Measurements from ENCODE around the gene UCP2.
A peak's percentile ranks its signal among the peaks of the same experiment; 100 is the strongest.
"Not testable (repeated sequence)": the region's sequence is repeated elsewhere in the genome, so short reads cannot be mapped to it uniquely, and the experiment has no call there.

Gene UCP2

DNA sequence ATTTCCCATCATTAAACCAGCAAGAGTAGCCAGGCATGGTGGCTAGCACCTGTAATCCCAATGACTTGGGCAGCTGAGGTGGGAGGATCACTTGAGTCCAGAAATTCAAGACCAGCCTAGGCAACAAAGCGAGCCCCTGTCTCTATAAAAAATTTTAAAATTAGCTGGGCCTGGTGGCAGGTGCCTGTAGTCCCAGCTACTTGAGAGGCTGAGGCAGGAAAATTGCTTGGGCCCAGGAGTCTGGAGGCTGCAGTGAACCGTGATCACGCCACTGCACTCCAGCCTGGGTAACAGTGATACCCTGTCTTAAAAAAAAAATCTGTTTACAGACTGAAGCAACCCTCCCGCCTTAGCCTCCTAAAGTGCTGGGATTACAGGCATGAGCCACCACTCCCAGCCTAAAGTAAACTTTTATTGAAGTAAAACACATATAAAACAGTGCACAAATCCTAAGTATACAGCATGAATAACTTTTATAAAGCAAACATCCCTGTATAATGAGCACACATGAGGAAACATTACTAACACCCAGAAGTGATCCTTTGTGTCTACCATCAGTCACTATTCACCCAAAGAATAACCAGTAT is 13.6 kb upstream of the UCP2 start:
- DNase-seq (ENCODE audit: low read depth in 3 of 3, low spot score in 1 of 3) = no peak

- DNase-seq (ENCODE audit: low read depth in 3 of 3, low spot score in 1 of 3) = no peak
Measured at GRCh38 chr11:73995731-73996130, 13.1 kb upstream of the UCP2 start.

DNA sequence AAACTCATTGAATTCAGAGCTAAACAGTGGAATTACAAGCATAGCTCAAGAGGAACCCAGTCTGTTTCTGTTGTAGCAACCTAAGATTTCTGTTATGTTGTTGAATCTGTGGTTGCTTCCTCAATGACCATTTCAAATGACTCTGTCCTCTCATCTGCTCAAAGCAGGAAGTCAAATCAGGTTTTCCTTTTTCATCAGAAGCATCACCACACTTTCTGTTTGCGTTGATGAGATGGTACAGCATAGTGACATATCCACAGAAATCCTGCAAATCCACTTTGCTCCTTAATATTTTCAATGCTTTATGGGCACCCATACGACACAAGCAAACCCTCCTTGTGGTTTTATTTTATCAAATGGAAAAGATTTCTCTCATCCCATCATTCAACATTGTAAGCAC is 12.6 kb upstream of the UCP2 start:
- DNase-seq (ENCODE audit: low read depth in 3 of 3, low spot score in 1 of 3) = no peak

DNA sequence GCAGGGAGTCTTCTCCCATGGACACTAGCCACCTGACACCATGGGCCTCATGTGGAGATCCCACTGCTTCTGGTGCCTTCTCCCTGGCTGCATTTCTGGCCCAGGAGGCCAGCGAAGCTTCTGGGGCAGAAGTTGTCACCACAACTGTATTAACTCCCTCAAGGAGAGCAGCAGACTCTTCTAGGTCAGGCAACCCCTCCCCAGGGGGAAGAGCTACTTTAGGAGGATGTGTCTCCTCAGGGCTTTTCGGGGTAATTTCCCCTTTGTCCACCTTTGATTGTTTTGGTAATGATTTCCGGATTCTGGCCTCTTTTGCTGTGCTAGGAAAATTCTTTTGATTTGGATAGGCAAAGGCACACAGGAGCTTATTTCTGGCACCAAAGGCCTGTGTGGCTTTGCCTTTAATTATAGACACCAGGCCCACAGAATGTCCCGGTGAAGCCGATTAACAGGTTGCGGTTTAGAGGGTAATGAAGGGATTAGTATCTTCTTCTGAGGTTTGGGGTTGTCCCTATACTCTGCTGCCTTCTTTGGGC is 8.9 kb upstream of the UCP2 start:
- no peak for DNase-seq (ENCODE audit: low read depth in 3 of 3, low spot score in 1 of 3)

DNA sequence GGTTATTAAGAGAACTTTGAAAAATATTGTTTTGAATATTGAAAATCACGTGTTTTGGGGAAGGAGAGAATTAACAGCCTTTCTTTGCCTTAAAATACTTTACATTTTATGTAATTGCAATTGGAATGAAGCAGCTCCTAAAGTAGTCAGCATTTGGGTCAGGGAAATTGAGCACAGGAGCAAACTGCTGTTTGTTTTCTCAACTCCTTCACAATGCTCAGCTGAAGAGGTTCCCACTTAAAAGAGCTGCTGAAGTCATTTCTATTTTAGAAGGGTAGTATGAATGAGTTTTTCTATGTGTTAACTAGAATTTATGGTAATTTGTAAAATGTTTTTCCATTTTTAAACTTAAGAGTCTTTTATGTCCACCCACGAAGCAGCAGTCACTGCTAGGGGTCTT is 8.1 kb upstream of the UCP2 start:
- DNase-seq (ENCODE audit: low read depth in 3 of 3, low spot score in 1 of 3) = no peak

DNA sequence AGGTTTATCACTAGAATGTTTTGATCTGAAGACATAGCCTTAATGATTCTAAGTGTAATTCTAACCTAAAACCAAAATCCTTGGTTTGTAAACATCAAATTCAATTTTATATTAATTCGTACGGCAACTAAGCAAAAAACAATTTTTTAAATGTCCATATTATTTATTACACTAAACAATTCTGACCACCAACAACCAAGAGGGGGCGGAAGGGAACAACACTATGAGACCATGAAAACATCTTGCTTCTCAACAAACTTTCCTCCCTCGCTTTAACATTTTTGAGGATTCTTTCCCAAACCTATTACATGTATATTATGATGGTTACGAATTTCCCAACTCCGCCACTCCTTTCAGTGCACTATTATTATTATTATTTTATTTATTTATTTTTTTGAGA is 6.5 kb upstream of the UCP2 start:
- DNase-seq (ENCODE audit: low read depth in 3 of 3, low spot score in 1 of 3) = no peak

- DNase-seq (ENCODE audit: low read depth in 3 of 3, low spot score in 1 of 3) = no peak
Measured at GRCh38 chr11:73988227-73988626, 5.6 kb upstream of the UCP2 start.

DNA sequence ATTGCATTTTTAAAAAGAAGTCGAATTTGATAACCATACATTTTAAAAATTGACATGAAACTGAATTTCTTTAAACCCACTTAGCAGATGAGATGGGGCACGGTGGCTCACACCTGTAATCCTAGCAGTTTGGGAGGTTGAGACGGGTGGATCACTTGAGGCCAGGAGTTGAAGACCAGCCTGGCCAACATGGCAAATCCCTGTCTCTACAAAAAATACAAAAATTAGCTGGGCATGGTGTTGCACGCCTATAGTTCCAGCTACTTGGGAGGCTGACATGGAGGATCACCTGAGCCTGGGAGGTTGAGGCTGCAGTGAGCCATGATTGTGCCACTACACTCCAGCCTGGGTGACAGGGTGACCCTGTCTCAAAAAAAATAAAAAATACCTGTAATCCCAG is 3.0 kb upstream of the UCP2 start:
- not testable (repeated sequence) for DNase-seq (ENCODE audit: low read depth in 3 of 3, low spot score in 1 of 3)

DNA sequence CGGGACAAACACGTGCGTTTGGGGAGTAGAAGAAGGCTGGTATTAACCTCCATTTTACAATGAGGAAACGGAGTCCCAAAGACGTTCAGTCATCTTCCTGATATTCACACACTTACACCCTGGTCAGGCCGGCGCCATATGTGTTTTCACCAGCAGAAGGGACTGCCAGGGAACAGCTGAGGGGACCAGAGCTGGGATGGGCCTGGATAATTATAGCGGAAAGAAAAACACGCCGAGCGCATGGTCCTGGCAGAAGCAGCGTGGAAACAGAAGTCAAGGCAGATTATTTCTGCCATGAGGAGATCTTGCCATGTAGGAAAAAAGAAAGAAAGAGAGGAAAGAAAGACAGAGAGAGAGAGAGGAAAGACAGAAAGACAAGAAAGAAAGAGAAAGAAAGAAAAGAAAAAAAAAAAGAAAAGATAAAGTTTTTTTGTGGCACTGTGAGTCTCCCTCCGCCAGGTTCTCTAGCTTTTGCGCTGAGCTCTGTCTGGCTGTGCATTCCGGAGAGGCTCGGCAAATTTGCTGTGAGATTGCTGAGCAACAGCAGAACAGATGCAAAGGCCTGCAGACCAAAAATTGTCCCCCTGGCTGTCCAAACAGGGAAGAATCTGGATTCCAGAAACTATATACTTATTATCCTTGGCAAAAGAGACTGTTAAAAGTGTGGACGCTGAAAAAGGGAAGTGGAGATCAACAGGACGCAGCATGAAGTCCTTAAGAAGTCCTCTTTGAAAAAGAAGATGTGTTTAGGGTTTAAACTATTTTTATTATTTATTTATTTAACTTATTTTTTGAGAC is 1.3 kb upstream of the UCP2 start:
- no peak for DNase-seq (ENCODE audit: low read depth in 3 of 3, low spot score in 1 of 3)

GRCh38 chr11:73982990-73983740 is 522 bp upstream of the UCP2 start:
- DNase-seq (ENCODE audit: low read depth in 3 of 3, low spot score in 1 of 3) = peak; percentile 76 to 80 (median 80)

DNA sequence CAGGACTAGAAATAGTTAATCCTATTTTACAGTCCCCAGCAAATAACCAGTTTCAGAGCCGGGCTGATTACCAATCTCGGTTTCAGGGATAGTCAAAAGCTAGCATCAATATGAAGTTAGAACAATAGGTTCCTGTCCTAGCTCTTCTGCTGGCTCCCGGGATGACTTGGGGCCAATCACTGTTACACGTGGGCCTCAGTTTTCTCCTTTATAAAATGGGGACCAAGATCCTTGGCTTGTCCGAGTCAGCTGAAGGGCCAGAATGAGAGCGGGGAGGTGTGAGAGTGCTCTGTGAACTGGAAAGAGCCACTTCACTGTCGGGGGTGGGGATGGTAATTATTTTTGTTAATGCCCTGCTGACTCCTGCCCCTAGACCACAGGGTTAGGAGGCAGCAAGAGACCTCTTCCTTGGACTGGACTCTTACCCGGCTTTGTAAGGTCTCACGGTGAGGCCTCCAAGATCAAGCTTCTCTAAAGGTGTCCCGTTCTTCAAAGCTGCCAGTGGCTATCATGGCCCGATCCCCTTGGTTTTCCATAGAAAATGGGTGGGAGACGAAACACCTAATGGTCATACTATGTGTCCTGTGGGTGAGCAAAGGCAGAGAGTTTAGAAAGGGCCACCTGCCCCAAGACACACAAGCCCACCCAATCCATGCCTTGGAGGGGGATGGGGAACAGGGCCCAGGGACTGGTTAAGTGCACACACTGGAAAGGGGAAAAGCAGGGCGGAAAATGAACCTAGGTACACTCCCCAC is 1.4 kb downstream of the UCP2 start:
- no peak for DNase-seq (ENCODE audit: low read depth in 3 of 3, low spot score in 1 of 3)

DNA sequence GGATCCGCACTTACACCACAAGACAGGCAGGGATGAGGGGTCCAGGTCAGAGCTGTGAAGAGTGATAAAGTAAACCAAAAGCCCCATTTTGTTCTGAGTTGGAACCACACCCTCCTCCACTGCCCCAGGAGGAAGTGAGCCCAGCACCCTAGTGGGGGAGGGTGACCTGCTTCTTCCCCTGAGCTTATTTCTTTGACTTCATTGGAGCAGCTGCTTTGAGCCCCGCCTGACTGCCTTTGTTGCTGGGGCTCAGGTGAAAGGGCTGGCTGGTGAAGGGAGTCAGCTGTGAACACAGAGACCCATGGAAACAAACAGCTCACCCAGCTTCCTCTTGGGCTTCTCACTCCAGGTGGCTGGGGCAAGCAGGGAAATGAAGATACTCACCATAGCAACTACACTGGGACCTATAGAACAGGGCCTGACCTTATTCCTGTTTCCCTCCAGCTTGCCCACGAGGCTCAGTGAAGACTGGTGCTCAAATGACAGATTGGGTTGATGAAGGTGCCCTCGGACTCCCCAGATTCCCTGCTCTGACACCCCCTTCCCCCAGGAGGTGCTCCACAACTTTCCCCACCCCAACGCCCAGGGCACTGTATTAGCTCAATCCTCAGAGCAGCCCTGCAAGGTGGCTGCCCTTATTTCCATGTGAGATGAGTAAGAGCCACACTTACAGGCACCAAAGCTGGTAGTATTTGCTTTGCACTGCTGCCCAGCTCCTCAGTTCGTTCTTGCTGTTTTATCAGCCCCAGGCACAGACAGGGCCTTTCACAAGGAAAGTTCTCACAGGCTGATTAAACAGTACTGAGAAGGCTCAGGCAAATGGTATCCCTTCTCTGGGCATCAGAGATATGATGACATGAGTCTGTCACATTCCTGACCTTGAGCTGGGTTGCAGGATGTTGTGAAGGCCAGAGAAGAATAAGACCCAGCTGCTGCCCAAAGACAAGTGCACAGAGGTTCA is 2.4 kb downstream of the UCP2 start:
- DNase-seq (ENCODE audit: low read depth in 3 of 3, low spot score in 1 of 3) = peak; percentile 21 to 71 (median 68)

DNA sequence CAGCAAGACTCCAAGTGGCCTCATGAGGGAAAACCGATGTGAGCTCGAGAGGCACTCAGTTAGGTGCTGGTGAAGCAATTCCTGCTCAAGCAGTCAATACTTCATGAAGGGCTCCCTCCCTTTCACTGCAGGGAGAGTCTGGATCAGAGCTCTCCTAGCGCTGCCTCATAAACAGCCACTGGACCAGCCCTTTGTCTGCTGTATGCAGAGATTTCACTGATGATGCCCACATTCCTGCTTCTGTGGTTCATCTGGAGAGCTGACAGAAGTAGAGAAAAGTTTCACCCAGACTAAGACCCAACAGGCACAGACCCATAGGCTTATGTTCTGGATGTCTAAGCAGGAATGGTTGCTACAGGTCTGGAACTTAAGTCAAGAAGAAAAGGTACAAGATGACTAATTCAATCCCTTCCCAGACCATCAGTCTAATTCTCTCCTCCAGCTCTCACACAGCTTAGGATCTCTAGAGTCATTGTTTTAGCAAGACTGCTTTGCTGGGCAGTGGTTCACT is 4.0 kb downstream of the UCP2 start:
- no peak for DNase-seq (ENCODE audit: low read depth in 3 of 3, low spot score in 1 of 3)

- no peak for DNase-seq (ENCODE audit: low read depth in 3 of 3, low spot score in 1 of 3)
Measured at GRCh38 chr11:73977856-73978519, 4.7 kb downstream of the UCP2 start.

- DNase-seq (ENCODE audit: low read depth in 3 of 3, low spot score in 1 of 3) = no peak
Measured at GRCh38 chr11:73976451-73977151, 6.0 kb downstream of the UCP2 start.

GRCh38 chr11:73975479-73975757 is 7.2 kb downstream of the UCP2 start:
- no peak for DNase-seq (ENCODE audit: low read depth in 3 of 3, low spot score in 1 of 3)

DNA sequence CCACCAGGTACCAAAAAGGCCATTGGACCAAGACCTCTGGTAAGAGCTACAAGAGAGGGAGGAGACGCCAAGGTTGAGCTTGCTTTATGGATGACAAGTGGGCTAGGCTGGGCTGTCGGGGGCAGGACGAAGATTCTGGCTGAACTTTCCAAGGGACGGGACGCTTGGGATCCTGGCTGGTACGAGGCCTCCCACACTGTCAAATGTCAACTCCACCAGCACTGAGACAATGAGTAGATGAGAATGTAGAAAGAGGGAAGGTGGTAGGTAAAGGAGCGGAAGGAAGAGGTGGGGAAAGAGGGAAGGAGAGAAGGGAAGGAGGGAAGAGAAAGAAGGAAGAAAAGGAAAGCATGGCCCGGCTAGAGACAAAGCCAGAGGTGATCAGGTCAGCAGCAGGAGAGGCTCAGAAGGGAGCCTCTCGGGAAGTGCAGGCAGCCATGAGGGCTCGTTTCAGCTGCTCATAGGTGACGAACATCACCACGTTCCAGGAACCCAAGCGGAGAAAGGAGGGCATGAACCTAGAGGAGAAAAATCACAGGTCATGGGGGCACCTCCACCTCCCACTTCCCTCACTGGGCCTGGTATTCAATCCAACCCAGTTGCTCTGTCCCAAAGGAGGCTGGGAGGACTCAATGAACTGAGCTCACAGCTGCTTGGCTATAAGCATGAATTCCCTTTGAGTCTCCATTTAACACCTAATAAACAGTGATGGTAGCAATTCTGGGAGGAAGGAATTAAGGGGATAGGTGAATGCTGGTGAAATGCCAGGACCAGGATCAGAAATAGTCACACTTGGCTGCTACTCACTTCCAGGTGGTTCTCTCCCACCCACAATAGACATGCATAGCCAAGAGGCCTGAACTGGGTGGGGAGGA is 7.8 kb downstream of the UCP2 start:
- no peak for DNase-seq (ENCODE audit: low read depth in 3 of 3, low spot score in 1 of 3)
